K562 (cell line): ENCODE data around the gene CHCHD6. TPM values are rescaled to one million over a fixed set of nuclear protein-coding genes. Genes with fewer than 3 reads are reported as not detected.
A peak's percentile ranks its signal among the peaks of the same experiment; 100 is the strongest.

Experiments used
- CBFB ChIP-seq: sonication (generic); formaldehyde crosslinking; IDR thresholded peaks from 2 replicates; pipeline ENCODE4 v1.4.0; 2020; ENCODE audit warnings: mild to moderate bottlenecking, missing genetic modification reagents
- E2F8 ChIP-seq: fragments of 450-650 bp; IDR thresholded peaks from 2 replicates; pipeline ENCODE4 v1.7.1; 2018; ENCODE audit warnings: mild to moderate bottlenecking, low read depth; ENCODE audit not compliant: partially characterized antibody
- ESRRA ChIP-seq: fragments of 450-650 bp; IDR thresholded peaks from 2 replicates; pipeline ENCODE4 v1.6.1; 2014; ENCODE audit warnings: low read depth, mild to moderate bottlenecking, moderate library complexity, borderline replicate concordance
- FOXJ2 ChIP-seq: fragments of 200-800 bp; sonication (Bioruptor generic); IDR thresholded peaks from 2 replicates; pipeline ENCODE4 v1.6.1; 2016; ENCODE audit warnings: missing genetic modification characterization, missing compliant biosample characterization
- NR2F6 ChIP-seq: fragments of 450-650 bp; formaldehyde crosslinking; IDR thresholded peaks from 2 replicates; pipeline ENCODE4 v1.4.0; 2020; ENCODE audit warnings: mild to moderate bottlenecking
- PATZ1 ChIP-seq: fragments of 250-450 bp; sonication (Bioruptor Pico); IDR thresholded peaks from 2 replicates; pipeline ENCODE4 v1.5.0; 2020; ENCODE audit warnings: mild to moderate bottlenecking, borderline replicate concordance
- PHTF2 ChIP-seq: fragments of 250-450 bp; sonication (Bioruptor Pico); IDR thresholded peaks from 2 replicates; pipeline ENCODE4 v1.5.0; 2021; ENCODE audit warnings: mild to moderate bottlenecking
- RFX7 ChIP-seq: fragments of 250-450 bp; sonication (Bioruptor Pico); IDR thresholded peaks from 2 replicates; pipeline ENCODE4 v1.5.1; 2021; ENCODE audit warnings: mild to moderate bottlenecking
- RHOXF2B ChIP-seq: fragments of 250-450 bp; sonication (Bioruptor Pico); conservative IDR thresholded peaks from 2 replicates; pipeline ENCODE4 v1.5.1; 2021
- SIX5 ChIP-seq, 2 experiments: IDR thresholded peaks; 2 replicates each; pipeline ENCODE4 v1.6.1; 2011; ENCODE audit warnings: low read length in 2 of 2, borderline replicate concordance in 1 of 2, low read depth in 1 of 2, mild to moderate bottlenecking in 1 of 2, moderate library complexity in 1 of 2; ENCODE audit not compliant: insufficient read depth in 1 of 2
- SPI1 ChIP-seq: IDR thresholded peaks from 2 replicates; pipeline ENCODE4 v1.6.1; 2011; ENCODE audit warnings: low read depth, low read length, control low read depth, borderline replicate concordance
- SREBF2 ChIP-seq: sonication (generic); formaldehyde crosslinking; IDR thresholded peaks from 2 replicates; pipeline ENCODE4 v1.4.0; 2020; ENCODE audit warnings: mild to moderate bottlenecking, missing genetic modification reagents
- SRF ChIP-seq, 2 experiments: fragments of 250-450, 450-650 bp in 1 of 2; sonication (Bioruptor Pico) in 1 of 2; sonication (generic) in 1 of 2; formaldehyde crosslinking; IDR thresholded peaks; 2 replicates each; pipeline versions ENCODE4 v1.5.0 to v1.5.1; 2020 to 2022; ENCODE audit warnings: mild to moderate bottlenecking in 1 of 2, missing genetic modification reagents in 1 of 2
- STAT5A ChIP-seq: IDR thresholded peaks from 2 replicates; pipeline ENCODE4 v1.6.1; 2012; ENCODE audit warnings: low read length, inconsistent platforms, borderline replicate concordance
- STAT6 ChIP-seq: sonication (generic); formaldehyde crosslinking; IDR thresholded peaks from 2 replicates; pipeline ENCODE4 v1.8.1; 2023; ENCODE audit warnings: mild to moderate bottlenecking, missing genetic modification reagents
- TARDBP ChIP-seq: fragments of 450-650 bp; IDR thresholded peaks from 2 replicates; pipeline ENCODE4 v1.6.1; 2016
- ZBTB33 ChIP-seq: sonication (generic); formaldehyde crosslinking; IDR thresholded peaks from 2 replicates; pipeline ENCODE4 v1.8.1; 2023; ENCODE audit warnings: mild to moderate bottlenecking, missing genetic modification reagents
- ZKSCAN1 ChIP-seq: fragments of 150-350 bp; IDR thresholded peaks from 2 replicates; pipeline ENCODE4 v1.6.1; 2016; ENCODE audit warnings: low read depth, low read length
- ZKSCAN8 ChIP-seq: fragments of 200-800 bp; sonication (Bioruptor generic); IDR thresholded peaks from 2 replicates; pipeline ENCODE4 v1.6.1; 2016; ENCODE audit warnings: missing genetic modification characterization, missing compliant biosample characterization
- ZNF253 ChIP-seq: fragments of 250-450 bp; sonication (Bioruptor Pico); conservative IDR thresholded peaks from 2 replicates; pipeline ENCODE4 v1.6.1; 2021; ENCODE audit warnings: mild to moderate bottlenecking
- polyA plus RNA-seq, 8 experiments: library from polyadenylated mRNA; depleted of rRNA in 4 of 8; stranded (reverse) in 5 of 8; unstranded in 3 of 8; fragments of >200 nt; fragmentation: Nextera tagmentation in 2 of 8; fragmentation: Illumina TruSeq in 1 of 8; extraction: Ambion mirVana in 2 of 8; extraction: Trizol in 1 of 8; gene quantifications; 2 replicates each; pipeline versions ENCODE4 v1.2.1 to v1.2.3, GENCODE V29; 2011 to 2014; ENCODE audit warnings: inconsistent platforms in 1 of 8, missing spikeins in 1 of 8
- total RNA-seq, 7 experiments: library from RNA; depleted of rRNA in 6 of 7; stranded (reverse); fragments of >200 nt in 6 of 7; fragmentation: Illumina TruSeq in 2 of 7; extraction: Trizol in 2 of 7; gene quantifications; 2 replicates each; pipeline versions ENCODE4 v1.2.1 to v1.2.3, GENCODE V29; 2011 to 2021; ENCODE audit warnings: low replicate concordance in 1 of 7

The CHCHD6 gene
- total and polyA plus RNA-seq, 9 of the 15 experiments (the other 6 are each of a cell fraction or from before 2014, with no cell fraction given) = 4.6 to 18.6 (median 10.9) TPM

- TF ChIP-seq ZKSCAN8 (CRISPR knock-in tag) (no peak), E2F8 (no peak), SRF (CRISPR knock-in tag; IDR thresholded peaks at IDR 0.05) (no peak), ESRRA (peak; percentile 89; the same call in 1 of the 2 replicates), FOXJ2 (tag) (no peak), ZKSCAN1 (0 out of 2 replicates have a peak, but pooled peaks have one; percentile 30), TARDBP (no peak), SIX5 (IDR thresholded peaks at IDR 0.05; ENCODE audit: borderline replicate concordance in 1 of 2, insufficient read depth in 1 of 2, low read depth in 1 of 2, low read length in 2 of 2) (no peak), CBFB (CRISPR knock-in tag) (peak; percentile 93), ZNF253 (CRISPR knock-in tag) (no peak), STAT6 (CRISPR knock-in tag) (no peak), PHTF2 (no peak), RFX7 (CRISPR knock-in tag) (no peak), NR2F6 (CRISPR knock-in tag) (0 out of 2 replicates have a peak, but pooled peaks have one; percentile 58), STAT5A (peak; percentile 61), PATZ1 (no peak), SREBF2 (CRISPR knock-in tag) (no peak), RHOXF2B (CRISPR knock-in tag) (no peak), SPI1 (no peak), ZBTB33 (CRISPR knock-in tag) (no peak)
Measured at GRCh38 chr3:126908752-126909275, 204.8 kb downstream of the CHCHD6 start (continued).
